ENCODE results near the gene SV2B. TPM values are rescaled to one million over a fixed set of nuclear protein-coding genes. Genes with fewer than 3 reads are reported as not detected.

Gene SV2B
- total and polyA plus RNA-seq, 2 experiments from 2014 or later, result 0.17 to 2.2 TPM

GRCh38 chr15:91129436-91129835 is 29.4 kb downstream of the SV2B start:
- Histone ChIP-seq H3K4me3 (no peak overlapping the region), H3K27ac (no peak overlapping the region), H3K4me1 (ENCODE audit: insufficient read depth) (no peaks in the 10 kb centered on the region), H3K27me3 (peaks cover 19% of the 10 kb centered on the region), H3K4me2 (no peak overlapping the region), H3K9me3 (ENCODE audit: low read depth) (no peaks in the 10 kb centered on the region), H3K79me2 (no peaks in the 10 kb centered on the region), H3K9me2 (replicated peaks; ENCODE audit: insufficient read depth) (no peaks in the 10 kb centered on the region), H2AFZ (no peak overlapping the region), H4K20me1 (ENCODE audit: insufficient read depth, poor library complexity, severe bottlenecking) (no peaks in the 10 kb centered on the region), H3K36me3 (replicated peaks; ENCODE audit: insufficient read depth, low read depth) (no peaks in the 10 kb centered on the region)
- 95% methylated on average over 6 of the region's 6 CpGs for WGBS (ENCODE audit: low lambda C conversion rate, missing lambda C conversion rate)
- TF ChIP-seq CTCF (IDR thresholded peaks at IDR 0.05; ENCODE audit: poor library complexity) (no peak), EZH2 (IDR thresholded peaks at IDR 0.05; ENCODE audit: borderline replicate concordance) (no peak), EZH2phosphoT487 (IDR thresholded peaks at IDR 0.05; ENCODE audit: low read depth, severe bottlenecking, unreplicated experiment) (no peak)
- no peak for DNase-seq (ENCODE audit: low spot score)

- Histone ChIP-seq H3K27ac (no peak overlapping the region), H3K79me2 (no peaks in the 10 kb centered on the region), H3K4me1 (ENCODE audit: insufficient read depth) (no peaks in the 10 kb centered on the region), H3K36me3 (replicated peaks; ENCODE audit: insufficient read depth, low read depth) (no peaks in the 10 kb centered on the region), H3K9me3 (ENCODE audit: low read depth) (no peaks in the 10 kb centered on the region), H4K20me1 (ENCODE audit: insufficient read depth, poor library complexity, severe bottlenecking) (no peaks in the 10 kb centered on the region), H3K4me3 (no peak overlapping the region), H2AFZ (no peak overlapping the region), H3K4me2 (no peak overlapping the region), H3K9me2 (replicated peaks; ENCODE audit: insufficient read depth) (no peaks in the 10 kb centered on the region), H3K27me3 (peaks cover 10% of the 10 kb centered on the region)
- DNase-seq (ENCODE audit: low spot score), result no peak
- TF ChIP-seq EZH2 (IDR thresholded peaks at IDR 0.05; ENCODE audit: borderline replicate concordance) (no peak), EZH2phosphoT487 (IDR thresholded peaks at IDR 0.05; ENCODE audit: low read depth, severe bottlenecking, unreplicated experiment) (no peak), CTCF (IDR thresholded peaks at IDR 0.05; ENCODE audit: poor library complexity) (no peak)
- WGBS (ENCODE audit: low lambda C conversion rate, missing lambda C conversion rate), result 91% methylated on average over 7 of the region's 7 CpGs
These were observed 32.0 kb downstream of the SV2B start for GRCh38 chr15:91132079-91132478.

- no peaks in the 10 kb centered on the region for H3K27me3 ChIP-seq
- no peaks in the 10 kb centered on the region for H4K20me1 ChIP-seq (ENCODE audit: insufficient read depth, poor library complexity, severe bottlenecking)
- no peaks in the 10 kb centered on the region for H3K36me3 ChIP-seq (replicated peaks; ENCODE audit: insufficient read depth, low read depth)
- no peaks in the 10 kb centered on the region for H3K9me3 ChIP-seq (ENCODE audit: low read depth)
- no peak overlapping the region for H3K27ac ChIP-seq
- no peaks in the 10 kb centered on the region for H3K79me2 ChIP-seq
- no peak overlapping the region for H2AFZ ChIP-seq
- WGBS (ENCODE audit: low lambda C conversion rate, missing lambda C conversion rate), result 86% methylated on average over 8 of the region's 8 CpGs
- no peak overlapping the region for H3K4me2 ChIP-seq
- TF ChIP-seq CTCF (IDR thresholded peaks at IDR 0.05; ENCODE audit: poor library complexity) (no peak), EZH2phosphoT487 (IDR thresholded peaks at IDR 0.05; ENCODE audit: low read depth, severe bottlenecking, unreplicated experiment) (no peak), EZH2 (IDR thresholded peaks at IDR 0.05; ENCODE audit: borderline replicate concordance) (no peak)
- H3K9me2 ChIP-seq (replicated peaks; ENCODE audit: insufficient read depth), result no peaks in the 10 kb centered on the region
- H3K4me3 ChIP-seq, result no peak overlapping the region
- DNase-seq (ENCODE audit: low spot score), result no peak
- H3K4me1 ChIP-seq (ENCODE audit: insufficient read depth), result no peaks in the 10 kb centered on the region
These were observed 33.5 kb downstream of the SV2B start for GRCh38 chr15:91133511-91133910.
